HG03442 (cell line): Measurements from ENCODE around the gene LRRTM1.

Experiments
- ATAC-seq: cut with Tn5 transposase; IDR thresholded peaks from one replicate; pipeline ENCODE4 v1.9.1; 2021; ENCODE audit warnings: mild to moderate bottlenecking, moderate library complexity; ENCODE audit not compliant: unreplicated experiment

The LRRTM1 gene

DNA sequence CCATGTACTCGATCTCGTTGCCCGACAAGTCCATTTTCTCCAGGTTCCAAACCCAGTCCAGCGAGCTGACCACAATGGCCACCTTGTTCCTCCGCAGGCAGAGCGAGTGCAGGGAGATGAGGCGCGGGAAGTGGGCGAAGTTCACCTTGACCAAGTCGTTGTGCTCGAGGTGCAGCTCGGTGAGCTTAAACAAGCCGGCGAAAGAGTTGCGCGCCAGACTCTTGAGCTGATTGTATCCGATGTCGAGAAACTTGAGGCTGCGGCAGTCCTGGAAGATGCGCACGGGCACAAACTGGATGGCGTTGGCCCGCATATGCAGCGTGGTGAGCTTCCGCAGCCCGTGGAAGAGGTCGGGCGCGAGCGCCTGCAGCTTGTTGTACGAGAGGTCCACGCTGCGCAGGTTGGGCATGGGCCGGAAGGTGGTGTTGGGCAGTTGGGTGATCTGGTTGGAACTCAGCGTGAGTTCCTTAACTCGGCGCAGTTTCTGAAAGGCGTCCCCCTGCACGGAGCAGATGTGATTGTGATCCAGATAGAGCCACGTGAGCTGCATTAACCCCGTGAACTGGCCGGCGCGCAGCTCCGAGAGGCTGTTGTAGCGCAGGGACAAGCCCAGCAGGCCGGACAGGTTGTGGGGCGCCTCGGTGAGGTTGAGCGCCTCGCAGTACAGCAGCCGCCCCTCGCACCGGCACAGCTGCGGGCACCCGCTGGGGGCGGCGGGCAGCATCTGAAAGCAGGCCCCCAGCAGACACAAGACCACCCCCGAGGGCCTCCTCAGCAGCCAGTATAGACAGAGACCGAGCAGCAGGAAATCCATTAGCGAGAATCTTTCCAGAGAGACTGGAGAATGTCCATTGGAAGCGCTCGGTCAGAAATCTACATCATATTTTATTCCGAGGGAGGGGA, 1.3 kb downstream of the LRRTM1 start:
- ATAC-seq, result no peak

DNA sequence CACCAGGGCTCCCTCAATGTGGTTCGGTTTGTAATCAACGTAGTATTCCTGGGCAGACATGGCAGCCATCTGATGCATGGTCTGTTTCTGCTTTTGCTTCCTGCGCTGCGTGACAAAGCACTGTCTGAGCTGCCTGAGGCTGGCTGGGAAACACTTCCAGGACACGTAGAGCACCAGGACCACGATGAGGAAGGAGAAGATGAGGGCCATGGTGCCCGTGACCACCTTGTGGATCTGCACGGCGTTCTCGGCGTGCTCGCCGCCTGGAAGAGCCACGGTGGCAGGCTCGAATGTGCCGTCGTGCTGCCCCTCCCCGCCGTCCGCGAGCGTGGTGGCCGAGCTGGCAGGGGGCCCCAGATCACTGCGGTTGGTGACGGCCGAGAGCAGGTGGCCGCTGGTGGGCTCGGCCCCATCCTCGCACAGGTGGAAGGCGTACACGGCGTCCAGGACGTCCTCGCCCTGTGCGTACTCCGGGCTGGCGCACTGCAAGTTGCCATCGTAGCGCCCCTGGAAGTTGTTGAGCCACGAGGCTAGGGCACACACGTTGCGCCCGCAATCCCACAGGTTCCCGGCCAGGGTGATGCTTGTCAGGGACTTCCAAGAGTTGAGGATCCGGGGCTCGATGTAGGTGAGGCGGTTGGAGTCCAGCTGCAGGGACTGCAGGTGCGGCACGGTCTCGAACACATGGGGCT, 2.1 kb downstream of the LRRTM1 start:
- no peak for ATAC-seq

DNA sequence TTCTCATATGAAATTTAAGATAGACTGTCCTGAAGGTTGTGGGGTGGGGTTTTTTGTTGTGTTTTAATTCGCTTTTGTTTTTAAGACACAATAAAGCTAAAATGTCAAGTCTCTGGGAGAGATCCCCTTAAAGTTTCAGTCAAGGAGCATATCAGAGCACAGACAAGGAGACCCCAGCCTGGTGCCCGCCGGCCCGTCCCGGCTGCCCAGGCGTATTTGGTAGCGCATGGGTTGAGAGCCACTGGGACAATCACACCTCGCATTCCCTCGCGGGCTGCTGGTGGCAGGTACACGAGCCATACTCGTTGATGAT, 2.6 kb downstream of the LRRTM1 start:
- no peak for ATAC-seq

DNA sequence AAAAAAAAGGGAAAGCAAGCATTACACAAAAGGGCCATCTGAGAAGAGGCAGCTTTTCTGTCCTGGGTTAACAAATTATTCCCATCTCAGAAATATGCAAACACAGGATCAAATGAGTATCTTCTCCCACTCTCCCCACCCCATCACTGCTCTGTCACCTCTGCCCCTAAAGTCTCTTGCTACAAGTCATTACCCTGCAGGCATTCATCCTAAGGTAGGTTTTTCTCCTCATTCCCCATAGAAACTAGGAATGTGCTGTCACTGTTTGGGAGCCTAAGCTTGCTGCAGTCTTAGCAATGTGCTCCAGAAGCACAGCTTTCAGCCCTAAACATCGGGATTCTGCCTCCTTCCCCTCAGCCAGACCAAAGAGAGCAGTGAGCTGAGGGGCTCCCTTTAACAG, 3.6 kb downstream of the LRRTM1 start:
- ATAC-seq, result no peak

DNA sequence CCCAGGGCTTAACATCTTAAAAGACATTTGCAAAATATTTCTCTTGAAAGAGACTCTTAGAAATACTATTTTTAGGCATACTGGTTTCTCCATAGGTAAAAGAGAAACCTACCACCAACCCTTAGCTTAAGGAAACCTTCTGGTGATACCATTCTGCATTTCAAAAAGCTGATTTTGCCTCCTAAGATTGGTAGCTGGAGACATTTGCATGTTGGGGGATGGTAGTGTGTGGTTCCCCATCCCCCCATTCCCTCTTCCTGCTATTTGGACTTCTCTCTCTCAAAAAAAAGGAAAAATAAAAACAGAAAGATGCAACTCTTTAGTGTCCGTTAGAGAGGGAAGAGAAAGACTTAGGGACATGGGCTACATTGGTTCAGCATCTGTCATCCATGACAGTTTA, 4.2 kb downstream of the LRRTM1 start:
- no peak for ATAC-seq

GRCh38 chr2:80299661-80300060, 4.9 kb downstream of the LRRTM1 start:
- ATAC-seq, result no peak

DNA sequence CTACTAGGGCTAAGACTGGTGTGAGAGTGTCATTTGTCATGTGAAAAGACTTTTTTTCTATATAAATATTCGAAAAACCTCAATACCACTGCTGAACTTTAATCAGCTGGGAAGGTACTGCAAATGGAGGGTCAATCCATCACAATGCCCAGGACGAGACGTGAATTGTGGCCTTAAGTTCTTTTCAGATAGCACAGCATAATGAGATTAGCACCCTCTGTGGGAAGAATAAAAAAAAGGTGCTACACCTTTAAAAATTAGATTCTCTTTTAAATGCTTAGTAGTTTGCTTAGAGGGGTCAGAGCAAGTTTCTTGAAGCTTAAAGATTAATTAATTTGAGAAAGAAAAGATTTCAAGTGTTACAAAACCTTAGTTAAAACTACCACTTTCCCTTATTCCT, 5.6 kb downstream of the LRRTM1 start:
- ATAC-seq, result no peak

DNA sequence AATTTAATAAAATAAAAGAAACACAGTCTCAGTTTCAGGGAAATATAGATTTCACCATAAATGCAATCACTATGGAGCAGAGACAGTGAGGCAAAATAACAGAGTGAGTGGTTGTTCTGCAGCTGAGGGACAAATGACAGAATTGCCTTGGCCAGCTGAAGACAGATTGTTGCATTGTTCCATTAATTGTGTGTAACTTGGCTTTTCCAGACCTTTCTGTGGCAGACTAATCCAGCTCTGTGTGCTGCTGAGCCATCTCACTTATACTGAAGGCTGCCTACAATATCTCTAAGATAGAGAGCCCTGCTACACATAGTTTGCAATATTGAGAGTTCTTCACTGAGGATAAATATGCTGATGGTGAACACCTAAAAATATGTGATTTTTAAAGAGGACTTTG, 11.5 kb downstream of the LRRTM1 start:
- ATAC-seq, result no peak

- no peak for ATAC-seq
Measured at GRCh38 chr2:80292474-80292873, 12.1 kb downstream of the LRRTM1 start.

- no peak for ATAC-seq
Measured at GRCh38 chr2:80291656-80292055, 12.9 kb downstream of the LRRTM1 start.

- ATAC-seq, result no peak
Measured at GRCh38 chr2:80288576-80288975, 16.0 kb downstream of the LRRTM1 start.

- no peak for ATAC-seq
Measured at GRCh38 chr2:80281049-80281448, 23.5 kb downstream of the LRRTM1 start.

GRCh38 chr2:80280598-80280997, 24.0 kb downstream of the LRRTM1 start:
- ATAC-seq, result no peak

DNA sequence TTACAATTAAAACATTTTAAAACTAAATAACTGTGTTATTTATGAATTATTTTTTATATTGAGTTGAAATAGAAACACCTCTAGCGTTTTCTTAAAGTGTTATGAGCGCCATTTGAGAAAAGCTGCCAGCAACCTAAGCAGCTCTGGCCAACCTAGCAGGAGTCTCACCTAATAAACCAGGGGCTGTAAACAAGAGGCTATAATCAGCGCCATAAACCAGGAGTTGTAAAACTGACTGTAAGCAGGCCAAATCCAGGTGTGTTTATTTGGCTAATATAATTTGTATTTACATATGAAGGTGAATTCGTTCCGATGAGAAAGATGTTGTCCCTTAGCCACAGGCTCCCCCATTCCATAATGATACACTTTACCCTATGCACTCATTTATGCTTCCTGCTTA, 34.7 kb downstream of the LRRTM1 start:
- no peak for ATAC-seq

GRCh38 chr2:80266231-80266630, 38.3 kb downstream of the LRRTM1 start:
- ATAC-seq, result no peak

GRCh38 chr2:80259292-80259691, 45.3 kb downstream of the LRRTM1 start:
- ATAC-seq, result no peak

DNA sequence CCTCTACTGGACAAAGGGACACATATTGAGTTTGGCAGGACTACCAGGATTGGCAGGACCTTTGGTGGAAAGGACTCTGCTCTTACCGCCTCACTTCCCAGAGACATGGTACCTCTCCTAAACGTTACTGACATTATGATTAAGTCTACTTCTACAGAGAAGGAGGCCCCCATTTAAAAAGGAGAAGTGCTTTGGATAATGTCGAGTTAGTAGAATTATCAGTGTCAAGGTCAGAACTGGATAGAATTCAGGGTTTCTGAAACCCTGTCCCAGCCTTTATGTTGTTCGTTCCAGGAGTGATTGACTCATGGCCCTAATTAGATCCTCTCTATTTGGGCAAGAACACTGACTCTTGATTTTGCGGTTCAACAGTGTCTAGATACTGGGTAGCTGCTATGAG, 45.8 kb downstream of the LRRTM1 start:
- ATAC-seq, result no peak

- ATAC-seq, result no peak
Measured at GRCh38 chr2:80258341-80258740, 46.2 kb downstream of the LRRTM1 start.

GRCh38 chr2:80257450-80257849, 47.1 kb downstream of the LRRTM1 start:
- no peak for ATAC-seq

DNA sequence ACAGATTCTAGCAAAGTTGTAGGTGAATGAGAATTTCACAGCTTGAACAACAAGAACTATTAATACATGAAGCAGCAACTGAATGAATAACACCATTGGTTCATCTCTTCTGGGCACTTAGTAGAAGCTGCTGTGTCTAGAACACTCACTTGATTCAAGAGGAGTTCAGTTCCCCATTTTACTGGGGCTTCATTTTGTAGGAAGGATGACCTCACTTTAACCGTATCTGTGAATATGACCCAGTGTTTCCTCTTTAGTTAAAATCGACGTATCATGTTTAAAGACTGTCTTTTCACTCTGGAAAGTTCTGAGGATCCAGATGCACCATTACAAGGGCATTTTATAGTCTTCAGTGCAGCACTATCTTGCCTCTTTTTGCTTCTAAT, 47.8 kb downstream of the LRRTM1 start:
- ATAC-seq, result no peak

DNA sequence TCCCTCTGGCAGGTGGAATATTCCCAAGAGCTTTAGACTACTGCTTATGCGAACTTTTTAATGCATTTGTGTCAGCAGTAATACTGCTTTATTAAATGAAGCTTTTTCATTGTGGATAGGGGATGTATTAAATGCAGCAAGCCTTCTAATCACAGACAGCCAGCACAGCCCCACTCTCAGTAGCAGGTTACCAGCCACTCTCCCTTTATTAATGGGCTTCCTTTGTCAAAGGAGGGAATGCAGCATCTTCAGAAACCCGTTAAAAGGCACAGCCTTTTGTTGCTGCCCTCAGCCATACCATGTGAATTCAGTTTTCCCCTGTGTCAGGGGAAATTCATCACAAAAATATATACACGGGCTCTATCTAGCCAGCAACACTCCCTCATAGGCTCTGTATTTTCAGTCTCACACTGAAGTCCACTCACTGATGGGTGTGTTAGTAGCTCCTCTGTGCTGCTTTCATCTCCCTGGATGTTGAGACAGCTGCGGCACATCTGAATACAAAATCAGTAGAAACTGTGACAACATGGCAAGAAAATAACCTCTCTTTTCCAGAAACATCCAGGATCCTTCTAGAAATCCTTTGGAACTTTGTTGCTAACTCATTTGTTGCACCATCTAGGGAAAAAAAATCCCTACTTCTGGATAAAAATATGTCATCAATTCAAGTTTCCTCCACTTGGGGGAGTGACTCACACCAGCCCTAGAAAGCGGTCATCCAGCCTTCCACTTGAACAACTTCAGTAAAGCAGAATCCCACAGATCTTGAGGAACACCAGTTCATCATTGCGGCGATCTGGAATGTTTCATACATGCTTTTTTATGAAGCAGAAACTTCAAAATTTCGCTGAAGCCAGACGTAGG, 48.4 kb downstream of the LRRTM1 start:
- no peak for ATAC-seq
